GM12878 (cell line): ENCODE results near the gene MARS2. TPM values are rescaled to one million over a fixed set of nuclear protein-coding genes. Genes with fewer than 3 reads are reported as not detected.

Source experiments
- ATAC-seq: fragments of 200-7000 bp; cut with Tn5 transposase; 3 replicates; pipeline ENCODE4 v1.9.1; 2020; ENCODE audit warnings: mild to moderate bottlenecking, moderate library complexity
- BruUV-seq: library from RNA; stranded (reverse); fragments of 400-500 nt; replicated peaks from 2 replicates; lab custom pipeline; 2021; lab: Mats Ljungman, UMichigan
- CTCF ChIA-PET: fragments of 300-600 bp; sonication (Branson Sonifier 250); formaldehyde crosslinking; extraction: SDS; loops from one replicate; lab custom pipeline; 2021; ENCODE audit warnings: inconsistent platforms; lab: Yijun Ruan, JAX
- POLR2A ChIA-PET: fragments of 350-600 bp; formaldehyde crosslinking; extraction: SDS; loops from one replicate; lab custom pipeline; 2021; ENCODE audit warnings: inconsistent platforms; lab: Charles Lee
- RAD21 ChIA-PET: fragments of 300-600 bp; sonication (Branson Sonifier 250); formaldehyde crosslinking; loops from one replicate; lab custom pipeline; 2023; ENCODE audit warnings: antibody characterized with exemption; ENCODE audit not compliant: unreplicated experiment; lab: Charles Lee
- SMC1A ChIA-PET: fragments of 300-600 bp; sonication (Branson Sonifier 250); formaldehyde crosslinking; loops from one replicate; lab custom pipeline; 2023; ENCODE audit not compliant: unreplicated experiment, uncharacterized antibody; lab: Charles Lee
- DNase-seq: peaks from one replicate; pipeline ENCODE4 v3.0.0-alpha.2; 2011; ENCODE audit warnings: low read depth, low spot score
- FAIRE-seq: peaks from 3 replicates; lab custom pipeline; 2011; peaks lifted over from hg19 to GRCh38; lab: Jason Lieb, UNC
- H2AFZ ChIP-seq: 2 replicates; pipeline ENCODE4 v1.6.0; 2011; ENCODE audit warnings: low read depth, low read length, control low read depth; ENCODE audit not compliant: control insufficient read depth
- H3K27ac ChIP-seq: 2 replicates; pipeline ENCODE4 v1.5.1; 2011; ENCODE audit warnings: control low read depth; ENCODE audit not compliant: control insufficient read depth, insufficient read depth
- H3K27me3 ChIP-seq, 2 experiments: replicated peaks in 1 of 2; 2 replicates each; pipeline versions ENCODE4 v1.6.0 to v1.6.1; 2011; ENCODE audit warnings: low read length in 1 of 2; ENCODE audit not compliant: control insufficient read depth in 2 of 2, insufficient read depth in 2 of 2
- H3K36me3 ChIP-seq, 2 experiments: 2 replicates each; pipeline ENCODE4 v1.5.1; 2011; ENCODE audit warnings: low read length in 1 of 2; ENCODE audit not compliant: control insufficient read depth in 2 of 2, insufficient read depth in 2 of 2
- H3K4me1 ChIP-seq: 2 replicates; pipeline ENCODE4 v1.6.1; 2011; ENCODE audit warnings: mild to moderate bottlenecking, low read length, moderate library complexity, mixed read lengths; ENCODE audit not compliant: control insufficient read depth, insufficient read depth
- H3K4me2 ChIP-seq: 2 replicates; pipeline ENCODE4 v1.6.0; 2011; ENCODE audit warnings: control low read depth; ENCODE audit not compliant: control insufficient read depth, insufficient read depth
- H3K4me3 ChIP-seq: fragments of 200-600 bp; sonication (generic); 2 replicates; pipeline ENCODE4 v1.5.1; 2016
- H3K79me2 ChIP-seq: 2 replicates; pipeline ENCODE4 v1.6.0; 2011; ENCODE audit warnings: low read length; ENCODE audit not compliant: control insufficient read depth, insufficient read depth
- H3K9ac ChIP-seq: 2 replicates; pipeline ENCODE4 v1.8.0; 2011; ENCODE audit warnings: low read length, control low read depth, mixed read lengths; ENCODE audit not compliant: control insufficient read depth, insufficient read depth
- H3K9me3 ChIP-seq: replicated peaks from 3 replicates; pipeline ENCODE4 v1.5.1; 2011; ENCODE audit warnings: mild to moderate bottlenecking, low read length; ENCODE audit not compliant: control insufficient read depth, insufficient read depth
- H4K20me1 ChIP-seq: 2 replicates; pipeline ENCODE4 v1.6.0; 2011; ENCODE audit not compliant: control insufficient read depth, insufficient read depth
- ASH2L ChIP-seq: fragments of 300-600, 200-600 bp; sonication (generic); IDR thresholded peaks from 2 replicates; pipeline ENCODE4 v1.6.1; 2017; ENCODE audit warnings: low read depth, mild to moderate bottlenecking, borderline replicate concordance
- E2F4 ChIP-seq: IDR thresholded peaks from 2 replicates; pipeline ENCODE4 v1.6.1; 2012; ENCODE audit warnings: low read depth, low read length, improper control_type of control experiment
- LARP7 ChIP-seq: fragments of 450-650 bp; IDR thresholded peaks from 2 replicates; pipeline ENCODE4 v1.6.1; 2017; ENCODE audit warnings: mild to moderate bottlenecking
- MTA3 ChIP-seq: IDR thresholded peaks from 2 replicates; pipeline ENCODE4 v1.6.1; 2012; ENCODE audit warnings: low read length, inconsistent platforms, borderline replicate concordance
- MYC ChIP-seq: IDR thresholded peaks from 2 replicates; pipeline ENCODE4 v1.6.1; 2011; ENCODE audit warnings: mild to moderate bottlenecking, low read length, moderate library complexity, inconsistent platforms; ENCODE audit not compliant: insufficient read depth, insufficient replicate concordance, insufficient read length, severe bottlenecking
- NFIC ChIP-seq: IDR thresholded peaks from 2 replicates; pipeline ENCODE4 v1.6.1; 2012; ENCODE audit warnings: low read depth, mild to moderate bottlenecking, inconsistent platforms, low read length, moderate library complexity
- NFYA ChIP-seq: IDR thresholded peaks from 2 replicates; pipeline ENCODE4 v1.6.1; 2011; ENCODE audit warnings: low read depth, mild to moderate bottlenecking, low read length, improper control_type of control experiment, borderline replicate concordance
- NR2C1 ChIP-seq: fragments of 450-650 bp; IDR thresholded peaks from 2 replicates; pipeline ENCODE4 v1.6.1; 2017; ENCODE audit warnings: antibody characterized with exemption, mild to moderate bottlenecking, moderate library complexity
- PAX5 ChIP-seq: IDR thresholded peaks from 2 replicates; pipeline ENCODE4 v1.6.1; 2011; ENCODE audit warnings: low read depth, low read length, borderline replicate concordance
- POU2F2 ChIP-seq: IDR thresholded peaks from 3 replicates; pipeline ENCODE4 v1.6.1; 2011; ENCODE audit warnings: low read depth, mild to moderate bottlenecking, low read length, borderline replicate concordance
- SMAD5 ChIP-seq: IDR thresholded peaks from 2 replicates; pipeline ENCODE4 v1.6.1; 2016; ENCODE audit warnings: antibody characterized with exemption, low read depth
- TARDBP ChIP-seq: IDR thresholded peaks from 2 replicates; pipeline ENCODE4 v1.6.1; 2016; ENCODE audit warnings: borderline replicate concordance
- USF2 ChIP-seq: IDR thresholded peaks from 2 replicates; pipeline ENCODE4 v1.6.1; 2011; ENCODE audit warnings: low read depth, low read length, improper control_type of control experiment, borderline replicate concordance
- ZNF687 ChIP-seq: fragments of 450-650 bp; IDR thresholded peaks from 2 replicates; pipeline ENCODE4 v1.6.1; 2017; ENCODE audit warnings: mild to moderate bottlenecking, moderate library complexity
- WGBS: methylation state at CpG from one replicate; pipeline ENCODE4 v1.1.6; 2016; ENCODE audit warnings: low lambda C conversion rate; ENCODE audit not compliant: insufficient replicate concordance, insufficient coverage; ENCODE audit errors: missing lambda C conversion rate; 5-methylcytosine and 5-hydroxymethylcytosine counted together
- in situ Hi-C: fragments of 300-500 bp; cut with MboI; formaldehyde crosslinking; loops from 9 replicates; pipeline ENCODE4 v1.14.3; 2018; ENCODE audit warnings: mixed read lengths
- intact Hi-C: fragments of 100-400 bp; cut with micrococcal nuclease; formaldehyde crosslinking; loops from one replicate; pipeline ENCODE4 v1.14.2; 2022; ENCODE audit not compliant: unreplicated experiment
- polyA plus RNA-seq, 11 experiments: library from polyadenylated mRNA; depleted of rRNA in 4 of 11; unstranded in 6 of 11; stranded (reverse) in 5 of 11; fragments of >200 nt; fragmentation: Nextera tagmentation in 4 of 11; fragmentation: Illumina TruSeq in 1 of 11; extraction: Ambion mirVana in 4 of 11; extraction: Trizol in 1 of 11; gene quantifications; 1 replicate in 1 of 11; 2 replicates in 10 of 11; pipeline versions ENCODE4 v1.2.1 to v1.2.3, GENCODE V29; 2011 to 2016; ENCODE audit warnings: inconsistent platforms in 2 of 11, missing spikeins in 2 of 11, low read depth in 1 of 11
- total RNA-seq, 4 experiments: library from RNA; depleted of rRNA in 3 of 4; stranded (reverse); fragments of >200 nt in 3 of 4; fragmentation: Illumina TruSeq in 1 of 4; extraction: Trizol in 1 of 4; gene quantifications; 2 replicates each; pipeline versions ENCODE4 v1.2.1 to v1.2.3, GENCODE V29; 2013 to 2021
- TF ChIP-seq, protein P1 (sequence below): fragments of 450-650 bp; IDR thresholded peaks from 2 replicates; pipeline ENCODE4 v1.6.1; 2017; ENCODE audit warnings: antibody characterized with exemption, mild to moderate bottlenecking, moderate library complexity

Gene MARS2
- total and polyA plus RNA-seq, 10 of the 15 experiments (the other 5 are each of a cell fraction or from before 2014, with no cell fraction given) = 4.0 to 22.7 (median 18.5) TPM

- TF ChIP-seq, protein P1, sequence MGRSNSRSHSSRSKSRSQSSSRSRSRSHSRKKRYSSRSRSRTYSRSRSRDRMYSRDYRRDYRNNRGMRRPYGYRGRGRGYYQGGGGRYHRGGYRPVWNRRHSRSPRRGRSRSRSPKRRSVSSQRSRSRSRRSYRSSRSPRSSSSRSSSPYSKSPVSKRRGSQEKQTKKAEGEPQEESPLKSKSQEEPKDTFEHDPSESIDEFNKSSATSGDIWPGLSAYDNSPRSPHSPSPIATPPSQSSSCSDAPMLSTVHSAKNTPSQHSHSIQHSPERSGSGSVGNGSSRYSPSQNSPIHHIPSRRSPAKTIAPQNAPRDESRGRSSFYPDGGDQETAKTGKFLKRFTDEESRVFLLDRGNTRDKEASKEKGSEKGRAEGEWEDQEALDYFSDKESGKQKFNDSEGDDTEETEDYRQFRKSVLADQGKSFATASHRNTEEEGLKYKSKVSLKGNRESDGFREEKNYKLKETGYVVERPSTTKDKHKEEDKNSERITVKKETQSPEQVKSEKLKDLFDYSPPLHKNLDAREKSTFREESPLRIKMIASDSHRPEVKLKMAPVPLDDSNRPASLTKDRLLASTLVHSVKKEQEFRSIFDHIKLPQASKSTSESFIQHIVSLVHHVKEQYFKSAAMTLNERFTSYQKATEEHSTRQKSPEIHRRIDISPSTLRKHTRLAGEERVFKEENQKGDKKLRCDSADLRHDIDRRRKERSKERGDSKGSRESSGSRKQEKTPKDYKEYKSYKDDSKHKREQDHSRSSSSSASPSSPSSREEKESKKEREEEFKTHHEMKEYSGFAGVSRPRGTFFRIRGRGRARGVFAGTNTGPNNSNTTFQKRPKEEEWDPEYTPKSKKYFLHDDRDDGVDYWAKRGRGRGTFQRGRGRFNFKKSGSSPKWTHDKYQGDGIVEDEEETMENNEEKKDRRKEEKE = no peak
- TF ChIP-seq ZNF687 = no peak
These were observed 30.6 kb upstream of the MARS2 start (continued) for GRCh38 chr2:197674591-197674990.

- no peaks in the 10 kb centered on the region for H4K20me1 ChIP-seq
- no peak within 1 kb of the TSS for H3K27ac ChIP-seq
- no TSS peak for BruUV-seq
- no peaks in the 10 kb centered on the region for H3K79me2 ChIP-seq
- H2AFZ ChIP-seq = no peak within 1 kb of the TSS
- no peak within 1 kb of the TSS for H3K4me3 ChIP-seq
- in situ Hi-C loops = no loop called here
- H3K27me3 ChIP-seq = no peaks in the 10 kb centered on the region
- H3K4me2 ChIP-seq = no peak within 1 kb of the TSS
- ATAC-seq (no peak), DNase-seq (no peak), FAIRE-seq (no peak)
- H3K4me1 ChIP-seq = no peaks in the 10 kb centered on the region
- no peaks in the 10 kb centered on the region; the same call in 2 of the 3 replicates for H3K9me3 ChIP-seq
- WGBS = 68% methylated on average over 3 of the region's 3 CpGs
- CTCF ChIA-PET = no interaction called here
- RAD21 ChIA-PET = interaction anchor here (1.4 kb wide), 1 partner anchor 30 kb away, joined by 4 read pairs; the partner anchor contains the start of gene MARS2
- intact Hi-C loops = no loop called here
- no peak within 1 kb of the TSS for H3K9ac ChIP-seq
- SMC1A ChIA-PET = interaction anchor here (1.5 kb wide), 1 partner anchor 138 kb away, joined by 3 read pairs; no protein-coding TSS in a partner anchor
- POLR2A ChIA-PET = no interaction called here
- H3K36me3 ChIP-seq = no peaks in the 10 kb centered on the region
- TF ChIP-seq ASH2L = no peak
- TF ChIP-seq TARDBP = no peak
- TF ChIP-seq NFIC = no peak
- no peak for TF ChIP-seq NR2C1
- TF ChIP-seq USF2 = no peak
- no peak for TF ChIP-seq MTA3
- TF ChIP-seq LARP7 = no peak
- no peak for TF ChIP-seq PAX5
- no peak for TF ChIP-seq NFYA
- TF ChIP-seq POU2F2 = no peak
- no peak for TF ChIP-seq SMAD5
- no peak for TF ChIP-seq MYC
- no peak for TF ChIP-seq E2F4
These were observed 29.9 kb upstream of the MARS2 start, which contains the start of gene RFTN2 for GRCh38 chr2:197675246-197675645. RFTN2 (minus strand) TSS chr2:197675587; CDS start chr2:197675458, 129 bp downstream.
